SH-SY5Y (cell line): Measurements from ENCODE around the gene RPN2.

Experiments
- GATA2 ChIP-seq: IDR thresholded peaks from 2 replicates; pipeline ENCODE4 v1.6.1; 2011; ENCODE audit warnings: mild to moderate bottlenecking, low read depth, low read length
- GATA3 ChIP-seq: IDR thresholded peaks from 2 replicates; pipeline ENCODE4 v1.6.1; 2011; ENCODE audit warnings: low read depth, mild to moderate bottlenecking, low read length, moderate library complexity

DNA sequence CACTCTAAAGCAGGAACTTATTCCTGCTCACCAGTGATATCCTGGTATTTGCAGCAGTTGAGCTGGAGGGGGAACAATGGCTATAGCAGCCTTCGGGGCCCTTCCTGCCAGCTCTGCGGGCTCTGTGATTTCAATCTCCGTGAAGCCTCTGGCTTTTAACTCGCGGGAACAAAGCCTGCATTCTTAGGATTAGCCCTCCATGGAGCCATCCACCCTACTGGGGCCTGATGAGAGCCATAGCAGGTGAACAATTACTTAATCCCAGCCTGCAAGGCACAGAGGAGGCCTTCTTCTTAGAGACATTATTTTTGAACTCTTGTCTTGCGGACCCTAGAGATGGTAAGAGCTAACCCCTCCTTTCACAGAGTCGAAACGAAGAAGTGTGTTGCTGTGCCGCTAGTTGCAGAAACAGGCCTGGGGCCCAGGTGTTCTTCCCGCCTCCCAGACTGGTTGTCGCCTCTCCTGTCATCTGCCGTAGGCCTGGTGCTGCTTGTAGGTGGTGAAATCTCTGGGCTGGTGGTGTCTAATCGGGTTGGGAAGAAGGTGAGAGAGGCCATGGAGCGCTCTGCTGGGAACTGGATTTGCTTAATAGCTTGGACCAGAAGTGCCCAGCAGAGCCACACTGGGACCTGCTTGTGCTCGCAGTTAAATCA lies 72.8 kb downstream of the RPN2 start:
- TF ChIP-seq GATA3 (no peak), GATA2 (no peak)
